Erythroblast (primary cell): ENCODE measurements around the gene CDK11A.
"Not testable (repeated sequence)": the region's sequence is repeated elsewhere in the genome, so short reads cannot be mapped to it uniquely, and the experiment has no call there.

Source experiments
- GATA1 ChIP-seq: IDR thresholded peaks from 2 replicates; pipeline ENCODE4 v1.6.1; 2011; ENCODE audit warnings: low read depth, mild to moderate bottlenecking, control low read depth, low read length, moderate library complexity
- POLR2A ChIP-seq: IDR thresholded peaks from 2 replicates; pipeline ENCODE4 v1.6.1; 2011; ENCODE audit warnings: mild to moderate bottlenecking, low read length

DNA sequence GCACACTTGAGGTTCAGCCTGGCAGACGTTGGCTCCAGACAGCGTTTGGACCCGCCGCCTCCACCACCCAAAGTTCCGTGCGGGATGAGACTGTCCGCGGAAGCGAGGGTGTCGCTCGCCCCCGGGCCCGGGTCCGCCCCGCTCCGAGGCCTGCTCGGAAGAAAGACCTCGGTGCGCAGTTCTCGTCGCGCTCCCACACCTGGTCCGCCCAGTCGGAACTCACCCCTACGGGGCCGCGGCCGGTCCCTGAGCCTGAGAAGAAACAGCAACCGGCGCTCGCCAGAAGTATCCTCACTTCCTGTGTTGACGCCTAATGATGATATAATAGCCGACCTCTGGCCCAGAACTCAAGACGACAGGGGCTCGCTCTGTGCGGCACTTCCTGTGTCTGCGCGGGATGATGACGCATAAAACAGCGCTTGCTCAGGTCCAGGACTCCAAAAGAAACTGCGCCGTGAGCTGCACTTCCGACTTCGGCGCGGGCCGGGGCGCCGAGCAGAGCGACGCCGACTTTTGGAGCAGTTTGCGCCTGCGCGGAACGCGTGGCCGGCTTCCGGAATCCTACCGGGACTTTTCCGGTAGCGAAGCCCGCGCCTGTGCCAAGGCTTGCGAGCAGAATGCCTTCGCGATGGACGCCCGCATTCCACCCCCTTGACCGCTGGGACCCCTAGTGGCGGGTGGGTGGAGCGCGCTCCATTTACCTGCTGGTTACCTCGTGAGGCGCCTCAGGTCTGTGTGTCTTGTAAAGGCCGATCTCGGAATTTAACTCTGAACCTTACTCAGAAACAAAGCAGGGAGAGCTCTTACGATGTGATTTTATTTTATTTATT, at the start of gene CDK11A:
- TF ChIP-seq POLR2A = peak; percentile 68
- TF ChIP-seq GATA1 = not testable (repeated sequence)
